ENCODE results near the gene ZFYVE19.

The ZFYVE19 gene

DNA sequence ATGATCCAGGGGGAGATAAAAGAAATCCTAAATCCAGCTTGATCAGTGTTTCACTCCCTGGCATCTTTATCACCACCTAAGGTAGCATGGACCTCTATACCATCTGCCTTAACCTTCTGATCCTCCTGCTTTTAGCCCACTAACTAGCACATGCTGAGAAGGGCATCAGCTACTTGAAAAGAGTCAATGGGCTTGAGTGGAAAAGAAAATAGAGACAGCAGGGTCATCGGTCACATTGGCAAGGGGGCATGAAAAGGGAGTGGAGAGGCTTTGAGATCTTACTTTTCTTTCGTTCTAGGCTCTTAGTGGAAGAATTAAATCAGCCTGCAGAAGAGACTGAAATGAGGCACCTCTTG, 239 bp upstream of the ZFYVE19 start:
- TF ChIP-seq, protein P1, sequence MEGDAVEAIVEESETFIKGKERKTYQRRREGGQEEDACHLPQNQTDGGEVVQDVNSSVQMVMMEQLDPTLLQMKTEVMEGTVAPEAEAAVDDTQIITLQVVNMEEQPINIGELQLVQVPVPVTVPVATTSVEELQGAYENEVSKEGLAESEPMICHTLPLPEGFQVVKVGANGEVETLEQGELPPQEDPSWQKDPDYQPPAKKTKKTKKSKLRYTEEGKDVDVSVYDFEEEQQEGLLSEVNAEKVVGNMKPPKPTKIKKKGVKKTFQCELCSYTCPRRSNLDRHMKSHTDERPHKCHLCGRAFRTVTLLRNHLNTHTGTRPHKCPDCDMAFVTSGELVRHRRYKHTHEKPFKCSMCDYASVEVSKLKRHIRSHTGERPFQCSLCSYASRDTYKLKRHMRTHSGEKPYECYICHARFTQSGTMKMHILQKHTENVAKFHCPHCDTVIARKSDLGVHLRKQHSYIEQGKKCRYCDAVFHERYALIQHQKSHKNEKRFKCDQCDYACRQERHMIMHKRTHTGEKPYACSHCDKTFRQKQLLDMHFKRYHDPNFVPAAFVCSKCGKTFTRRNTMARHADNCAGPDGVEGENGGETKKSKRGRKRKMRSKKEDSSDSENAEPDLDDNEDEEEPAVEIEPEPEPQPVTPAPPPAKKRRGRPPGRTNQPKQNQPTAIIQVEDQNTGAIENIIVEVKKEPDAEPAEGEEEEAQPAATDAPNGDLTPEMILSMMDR (IDR thresholded peaks at IDR 0.05; ENCODE audit: extremely low read depth, missing control alignments), result no peak
- no peak for DNase-seq (ENCODE audit: low spot score)

DNA sequence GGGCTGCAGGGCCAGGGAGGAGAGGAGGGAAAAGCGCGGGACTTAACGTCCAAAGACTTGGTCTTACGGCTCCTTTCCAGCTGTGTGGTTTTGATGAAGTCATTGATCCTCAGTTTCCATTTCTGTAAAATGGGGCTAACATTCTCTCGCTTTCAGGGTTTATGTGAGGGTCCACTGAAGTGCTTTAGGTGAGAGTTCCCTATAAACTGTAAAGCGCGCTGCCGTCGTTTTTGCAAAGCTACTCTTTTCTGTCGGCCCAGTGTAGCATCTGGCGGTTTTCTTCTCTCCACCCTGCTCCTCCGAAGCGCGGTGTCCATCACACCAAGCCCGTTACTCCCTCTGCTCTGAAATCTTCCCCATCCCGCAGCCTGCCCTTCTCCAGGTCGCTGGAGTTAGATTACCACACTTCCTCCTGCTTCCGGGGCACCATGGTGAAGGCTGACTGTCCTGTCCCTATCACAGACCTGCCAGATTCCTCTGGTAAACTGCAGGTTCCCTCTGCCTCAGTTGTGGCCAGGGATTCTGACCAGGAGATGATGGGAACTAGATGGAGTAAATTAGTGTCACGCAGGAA, 1.1 kb downstream of the ZFYVE19 start:
- DNase-seq (ENCODE audit: low spot score), result no peak
- TF ChIP-seq, protein P1 (IDR thresholded peaks at IDR 0.05; ENCODE audit: extremely low read depth, missing control alignments), result no peak

DNA sequence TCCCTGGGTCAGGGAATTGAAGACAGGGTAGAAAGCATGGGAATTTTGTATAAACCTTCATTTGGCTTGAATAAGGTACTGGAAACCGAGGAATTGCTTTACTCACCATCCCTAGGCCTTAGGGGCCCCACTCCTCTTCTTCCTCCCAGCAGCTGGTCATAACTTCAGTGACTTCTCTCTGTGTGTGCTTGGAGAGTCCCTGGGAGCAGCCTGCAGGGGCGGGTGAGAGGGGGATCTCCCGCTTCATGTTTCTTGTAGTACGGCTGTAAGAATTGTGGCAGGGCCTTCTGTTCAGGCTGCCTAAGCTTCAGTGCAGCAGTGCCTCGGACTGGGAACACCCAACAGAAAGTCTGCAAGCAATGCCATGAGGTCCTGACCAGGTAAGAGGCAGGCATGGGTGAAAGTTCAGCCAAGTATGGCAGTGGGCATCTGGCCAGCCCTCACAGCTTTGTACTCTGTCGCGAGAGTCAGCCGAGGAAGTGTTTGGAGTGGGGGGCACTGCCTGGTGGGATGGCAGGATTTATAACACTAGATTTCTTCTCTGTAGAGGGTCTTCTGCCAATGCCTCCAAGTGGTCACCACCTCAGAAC, 2.1 kb downstream of the ZFYVE19 start:
- DNase-seq (ENCODE audit: low spot score), result peak; percentile 29
- TF ChIP-seq, protein P1 (IDR thresholded peaks at IDR 0.05; ENCODE audit: extremely low read depth, missing control alignments), result no peak

DNA sequence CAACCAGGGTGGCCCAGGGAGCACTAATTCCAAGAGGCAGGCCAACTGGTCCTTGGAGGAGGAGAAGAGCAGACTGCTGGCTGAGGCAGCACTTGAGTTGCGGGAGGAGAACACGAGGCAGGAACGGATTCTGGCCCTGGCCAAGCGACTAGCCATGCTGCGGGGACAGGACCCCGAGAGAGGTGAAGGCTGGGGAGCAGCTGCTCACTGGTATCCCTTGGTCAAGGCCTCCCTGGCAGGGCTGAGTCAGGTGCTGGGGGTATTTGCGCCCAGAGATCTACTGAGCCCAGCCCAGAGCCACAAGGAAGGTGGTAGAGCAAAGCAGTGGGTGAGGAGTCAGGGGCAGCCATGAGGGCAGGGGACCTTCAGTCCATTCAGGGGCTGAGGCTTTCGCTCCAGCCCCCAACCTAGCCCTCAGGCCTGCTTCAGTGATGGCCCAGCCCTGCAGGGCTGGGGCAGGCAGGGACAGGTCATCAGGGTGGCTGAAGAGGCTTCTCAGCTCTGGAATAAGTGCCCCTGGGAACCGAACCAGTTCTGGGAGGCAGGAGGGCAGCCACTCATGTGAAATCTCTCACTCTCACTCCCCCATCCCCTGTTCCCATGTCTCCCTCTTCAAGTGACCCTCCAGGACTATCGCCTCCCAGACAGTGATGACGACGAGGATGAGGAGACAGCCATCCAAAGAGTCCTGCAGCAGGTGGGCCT, 6.0 kb downstream of the ZFYVE19 start:
- TF ChIP-seq, protein P1 (IDR thresholded peaks at IDR 0.05; ENCODE audit: extremely low read depth, missing control alignments), result no peak

DNA sequence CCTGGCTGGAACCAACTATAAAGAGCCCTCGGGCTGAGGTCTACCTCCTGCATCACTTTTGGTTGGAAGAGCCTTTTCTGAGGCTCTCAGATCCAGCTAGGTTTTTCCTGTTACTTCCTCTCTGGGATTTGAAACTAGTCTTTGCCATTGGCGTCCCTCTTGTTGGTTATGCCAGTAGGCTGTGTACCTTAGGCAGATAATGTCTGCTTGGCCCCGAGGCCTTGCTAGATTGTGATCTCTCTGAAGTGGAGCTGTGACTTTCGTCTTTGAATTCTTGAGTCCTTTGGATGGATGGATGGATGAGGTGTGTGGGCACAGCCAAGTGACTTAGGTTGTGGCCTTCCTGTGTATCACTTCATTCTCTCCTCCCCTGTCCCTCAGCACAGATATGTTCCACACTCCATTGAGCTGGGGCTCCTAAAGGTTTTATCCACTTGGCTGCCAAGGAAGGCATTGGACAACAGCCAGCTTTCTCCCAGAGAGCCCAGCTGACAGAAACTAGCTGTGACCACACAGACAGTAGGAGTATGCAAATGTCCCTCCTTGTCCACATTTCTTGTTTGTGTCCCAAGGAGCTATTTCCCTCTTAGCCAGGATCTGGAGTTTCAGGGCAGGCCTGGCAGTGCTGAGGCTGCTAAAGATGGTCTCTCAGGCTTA, 8.3 kb downstream of the ZFYVE19 start:
- TF ChIP-seq, protein P1 (IDR thresholded peaks at IDR 0.05; ENCODE audit: extremely low read depth, missing control alignments), result no peak
- DNase-seq (ENCODE audit: low spot score), result no peak

More for the DNA sequence above, 6.0 kb downstream of the ZFYVE19 start:
- DNase-seq (ENCODE audit: low spot score), result no peak

DNA sequence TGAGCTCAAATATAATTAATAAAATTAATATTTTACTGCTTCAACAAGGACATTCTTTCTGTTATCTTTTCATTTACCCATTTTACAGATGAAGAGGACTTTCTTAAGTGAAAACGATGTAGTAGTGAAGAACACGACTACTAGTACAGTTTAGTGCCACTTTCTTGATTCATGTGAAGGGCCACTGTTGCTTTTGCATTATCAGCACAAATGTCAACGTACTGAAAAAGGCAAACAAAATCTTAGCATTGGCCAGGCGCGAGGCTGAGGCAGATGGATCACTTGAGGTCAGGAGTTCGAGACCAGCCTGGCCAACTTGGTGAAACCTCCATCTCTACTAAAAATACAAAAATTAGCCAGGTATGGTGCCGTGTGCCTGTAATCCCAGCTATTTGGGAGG, 12.2 kb downstream of the ZFYVE19 start:
- DNase-seq (ENCODE audit: low spot score), result no peak
- TF ChIP-seq, protein P1 (IDR thresholded peaks at IDR 0.05; ENCODE audit: extremely low read depth, missing control alignments), result no peak

DNA sequence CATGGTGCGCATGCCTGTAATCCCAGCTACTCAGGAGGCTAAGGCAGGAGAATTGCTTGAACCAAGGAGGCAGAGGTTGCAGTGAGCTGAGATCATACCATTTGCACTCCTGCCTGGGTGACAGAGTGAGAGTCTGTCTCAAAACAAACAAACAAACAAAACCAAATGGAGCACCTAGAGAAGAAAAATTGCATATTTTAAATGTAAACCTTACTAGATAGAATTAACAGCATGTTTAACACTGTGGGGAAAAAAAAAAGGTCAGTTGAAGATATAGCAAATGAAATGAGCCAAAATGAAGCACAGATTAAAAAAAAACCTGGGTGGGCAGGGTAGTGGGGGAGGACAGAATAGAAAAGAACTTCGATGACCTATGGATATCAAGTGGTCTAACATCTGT, 14.3 kb downstream of the ZFYVE19 start:
- no peak for DNase-seq (ENCODE audit: low spot score)

More for the DNA sequence above, 14.3 kb downstream of the ZFYVE19 start:
- TF ChIP-seq, protein P1 (IDR thresholded peaks at IDR 0.05; ENCODE audit: extremely low read depth, missing control alignments), result no peak
